Astrocyte of the cerebellum (primary cell): Measurements from ENCODE around the gene CACNA1B.

Experiments used
- DNase-seq: peaks from one replicate; pipeline ENCODE4 v3.0.0-alpha.2; 2011; ENCODE audit warnings: low read depth
- H3K4me3 ChIP-seq: 2 replicates; pipeline ENCODE4 v1.5.1; 2011; ENCODE audit warnings: mild to moderate bottlenecking, low read depth, low read length, moderate library complexity
- in situ Hi-C: cut with HindIII; loops from 2 replicates; pipeline ENCODE4 v1.10.0; 2017; ENCODE audit warnings: low sequenced_read_pairs
- TF ChIP-seq, protein P1 (sequence below): IDR thresholded peaks from 2 replicates; pipeline ENCODE4 v1.5.1; 2012; ENCODE audit warnings: low read length, low read depth, moderate library complexity, mild to moderate bottlenecking; ENCODE audit errors: missing control alignments

Gene CACNA1B

DNA sequence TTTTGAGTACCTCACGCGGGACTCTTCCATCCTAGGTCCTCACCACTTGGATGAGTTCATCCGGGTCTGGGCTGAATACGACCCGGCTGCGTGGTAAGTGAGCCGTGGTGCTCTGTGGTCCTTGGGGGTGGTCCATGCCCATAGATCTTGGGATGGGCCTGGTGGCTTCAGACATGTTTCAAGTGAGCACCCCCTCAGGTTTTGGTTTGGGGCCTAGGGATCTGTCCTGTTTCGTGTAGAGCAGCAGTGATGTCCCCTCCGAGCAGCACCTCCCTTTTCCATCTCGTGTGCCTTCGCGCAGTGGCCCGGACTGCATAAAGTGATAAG is 218.9 kb downstream of the CACNA1B start:
- in situ Hi-C loops, result no loop called here
- no peak overlapping the region for H3K4me3 ChIP-seq
- TF ChIP-seq, protein P1, sequence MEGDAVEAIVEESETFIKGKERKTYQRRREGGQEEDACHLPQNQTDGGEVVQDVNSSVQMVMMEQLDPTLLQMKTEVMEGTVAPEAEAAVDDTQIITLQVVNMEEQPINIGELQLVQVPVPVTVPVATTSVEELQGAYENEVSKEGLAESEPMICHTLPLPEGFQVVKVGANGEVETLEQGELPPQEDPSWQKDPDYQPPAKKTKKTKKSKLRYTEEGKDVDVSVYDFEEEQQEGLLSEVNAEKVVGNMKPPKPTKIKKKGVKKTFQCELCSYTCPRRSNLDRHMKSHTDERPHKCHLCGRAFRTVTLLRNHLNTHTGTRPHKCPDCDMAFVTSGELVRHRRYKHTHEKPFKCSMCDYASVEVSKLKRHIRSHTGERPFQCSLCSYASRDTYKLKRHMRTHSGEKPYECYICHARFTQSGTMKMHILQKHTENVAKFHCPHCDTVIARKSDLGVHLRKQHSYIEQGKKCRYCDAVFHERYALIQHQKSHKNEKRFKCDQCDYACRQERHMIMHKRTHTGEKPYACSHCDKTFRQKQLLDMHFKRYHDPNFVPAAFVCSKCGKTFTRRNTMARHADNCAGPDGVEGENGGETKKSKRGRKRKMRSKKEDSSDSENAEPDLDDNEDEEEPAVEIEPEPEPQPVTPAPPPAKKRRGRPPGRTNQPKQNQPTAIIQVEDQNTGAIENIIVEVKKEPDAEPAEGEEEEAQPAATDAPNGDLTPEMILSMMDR, result no peak
- DNase-seq, result no peak

GRCh38 chr9:138097501-138097991 is 220.0 kb downstream of the CACNA1B start:
- H3K4me3 ChIP-seq, result no peak overlapping the region
- DNase-seq, result no peak
- in situ Hi-C loops, result no loop called here
- TF ChIP-seq, protein P1, result no peak

- H3K4me3 ChIP-seq, result no peak overlapping the region
- DNase-seq, result no peak
- TF ChIP-seq, protein P1, result no peak
- in situ Hi-C loops, result no loop called here
These were observed 220.7 kb downstream of the CACNA1B start for GRCh38 chr9:138098116-138098907.

DNA sequence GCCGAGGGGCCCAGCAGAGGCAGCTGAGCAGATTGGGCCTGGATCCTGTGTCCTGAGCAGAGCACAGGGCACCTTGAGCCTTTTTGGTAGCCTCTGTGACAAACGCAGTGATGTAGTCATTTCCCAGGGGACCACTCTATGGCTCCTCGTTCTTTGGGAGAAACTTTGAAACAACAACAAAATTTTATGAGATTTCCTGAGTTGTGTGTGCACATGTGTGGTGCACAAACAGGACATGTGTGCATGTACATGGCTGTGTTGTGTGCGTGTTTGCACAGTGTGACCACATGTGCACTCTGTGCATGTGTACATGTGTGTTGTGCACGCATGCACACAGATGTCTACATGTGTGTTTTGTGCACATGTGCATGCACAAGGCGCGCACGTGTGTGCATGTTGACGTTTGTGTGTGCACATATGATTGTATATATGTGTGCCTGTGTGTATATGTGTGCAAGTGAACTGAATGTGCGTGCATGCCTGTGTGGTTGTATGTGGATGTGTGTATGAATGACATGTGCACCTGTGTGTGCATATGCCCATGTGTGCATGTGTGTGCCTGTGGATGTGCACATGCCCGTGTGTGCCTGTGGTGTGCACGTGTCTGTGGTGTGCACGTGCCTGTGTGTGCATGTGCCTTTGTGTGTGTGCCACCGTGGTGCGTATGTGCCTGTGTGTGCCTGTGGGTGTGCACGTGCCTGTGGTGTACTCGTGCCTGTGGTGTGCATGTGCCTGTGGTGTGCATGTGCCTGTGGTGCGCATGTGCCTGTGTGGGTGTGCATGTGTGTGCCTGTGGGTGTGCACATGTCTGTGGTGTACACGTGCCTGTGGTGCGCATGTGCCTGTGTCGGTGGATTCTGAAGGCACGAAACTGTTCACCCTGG is 221.6 kb downstream of the CACNA1B start:
- DNase-seq, result no peak
- in situ Hi-C loops, result no loop called here
- no peak overlapping the region for H3K4me3 ChIP-seq
- TF ChIP-seq, protein P1, result no peak

- TF ChIP-seq, protein P1, result no peak
- in situ Hi-C loops, result no loop called here
- H3K4me3 ChIP-seq, result no peak overlapping the region
- DNase-seq, result no peak
These were observed 222.4 kb downstream of the CACNA1B start for GRCh38 chr9:138099803-138100598.
